ENCODE measurements around the gene CCR5.
A peak's percentile ranks its signal among the peaks of the same experiment; 100 is the strongest.

CCR5 gene

GRCh38 chr3:46350262-46350565 lies 20.5 kb upstream of the CCR5 start:
- H3K79me1 ChIP-seq (ENCODE audit: low read depth, low read length): no peaks in the 10 kb centered on the region
- no peaks in the 10 kb centered on the region for H3K36me3 ChIP-seq (replicated peaks in 1 of 2; ENCODE audit: control insufficient read depth in 2 of 2, insufficient read depth in 2 of 2, low read length in 2 of 2)
- no peak overlapping the region for H2BK120ac ChIP-seq (ENCODE audit: low read depth, low read length)
- no peaks in the 10 kb centered on the region for H3K27me3 ChIP-seq (ENCODE audit: control insufficient read depth in 3 of 3, insufficient read depth in 3 of 3, low read depth in 1 of 3, low read length in 3 of 3)
- H3K27ac ChIP-seq (replicated peaks; ENCODE audit: low read length): no peak overlapping the region
- H3K4ac ChIP-seq (ENCODE audit: low read length): no peak overlapping the region
- no peak overlapping the region for H2BK12ac ChIP-seq (ENCODE audit: low read length)
- no peak overlapping the region for H3K4me3 ChIP-seq (ENCODE audit: low read length in 2 of 2)
- H3K23ac ChIP-seq (ENCODE audit: low read depth, low read length, poor library complexity): no peak overlapping the region
- H4K91ac ChIP-seq (ENCODE audit: low read depth, low read length, poor library complexity): no peak overlapping the region
- H3K18ac ChIP-seq (ENCODE audit: low read length): no peak overlapping the region
- H2AK5ac ChIP-seq (ENCODE audit: low read depth, low read length): no peak overlapping the region
- no peak overlapping the region for H3K14ac ChIP-seq (ENCODE audit: low read length)
- no peak overlapping the region for H4K8ac ChIP-seq (ENCODE audit: low read depth, low read length)
- H2BK5ac ChIP-seq (ENCODE audit: low read length): no peak overlapping the region
- no peak overlapping the region for H3K9ac ChIP-seq (ENCODE audit: low read depth, low read length, poor library complexity)
- H3K4me1 ChIP-seq (ENCODE audit: control insufficient read depth in 2 of 2, insufficient read depth in 1 of 2, low read depth in 1 of 2, low read length in 2 of 2): no peaks in the 10 kb centered on the region
- no peak overlapping the region for H2BK15ac ChIP-seq (ENCODE audit: low read length)
- no peak for DNase-seq (ENCODE audit: low spot score)
- no peak overlapping the region for H2AFZ ChIP-seq (ENCODE audit: low read length)
- WGBS, 2 donors (ENCODE audit: extremely low coverage in 2 of 2, insufficient read length in 2 of 2, insufficient replicate concordance in 1 of 2): no CpG with 5 or more reads among the region's 1 CpG
- H3K4me2 ChIP-seq (ENCODE audit: insufficient read depth, low read length, poor library complexity, severe bottlenecking): no peak overlapping the region
- no peaks in the 10 kb centered on the region for H3K9me3 ChIP-seq (replicated peaks in 1 of 2; ENCODE audit: control insufficient read depth in 2 of 2, insufficient read depth in 1 of 2, low read depth in 1 of 2, low read length in 2 of 2)

- H2BK15ac ChIP-seq (ENCODE audit: low read length): no peak overlapping the region
- WGBS, 2 donors (ENCODE audit: extremely low coverage in 2 of 2, insufficient read length in 2 of 2, insufficient replicate concordance in 1 of 2): no CpG with 5 or more reads among the region's 3 CpGs
- no peak overlapping the region for H2BK5ac ChIP-seq (ENCODE audit: low read length)
- H2AFZ ChIP-seq (ENCODE audit: low read length): no peak overlapping the region
- H2AK5ac ChIP-seq (ENCODE audit: low read depth, low read length): no peak overlapping the region
- H3K18ac ChIP-seq (ENCODE audit: low read length): no peak overlapping the region
- no peak overlapping the region for H3K14ac ChIP-seq (ENCODE audit: low read length)
- H3K36me3 ChIP-seq (replicated peaks in 1 of 2; ENCODE audit: control insufficient read depth in 2 of 2, insufficient read depth in 2 of 2, low read length in 2 of 2): no peaks in the 10 kb centered on the region
- H2BK120ac ChIP-seq (ENCODE audit: low read depth, low read length): no peak overlapping the region
- no peak overlapping the region for H3K4me2 ChIP-seq (ENCODE audit: insufficient read depth, low read length, poor library complexity, severe bottlenecking)
- no peaks in the 10 kb centered on the region for H3K9me3 ChIP-seq (replicated peaks in 1 of 2; ENCODE audit: control insufficient read depth in 2 of 2, insufficient read depth in 1 of 2, low read depth in 1 of 2, low read length in 2 of 2)
- no peaks in the 10 kb centered on the region for H3K79me1 ChIP-seq (ENCODE audit: low read depth, low read length)
- H3K27ac ChIP-seq (replicated peaks; ENCODE audit: low read length): no peak overlapping the region
- no peak overlapping the region for H3K4me3 ChIP-seq (ENCODE audit: low read length in 2 of 2)
- no peak overlapping the region for H3K9ac ChIP-seq (ENCODE audit: low read depth, low read length, poor library complexity)
- no peak overlapping the region for H4K91ac ChIP-seq (ENCODE audit: low read depth, low read length, poor library complexity)
- no peak overlapping the region for H3K4ac ChIP-seq (ENCODE audit: low read length)
- peaks cover 0 to 7% (median 0%) of the 10 kb centered on the region in 3 experiments for H3K27me3 ChIP-seq (ENCODE audit: control insufficient read depth in 3 of 3, insufficient read depth in 3 of 3, low read depth in 1 of 3, low read length in 3 of 3)
- no peak overlapping the region for H4K8ac ChIP-seq (ENCODE audit: low read depth, low read length)
- no peak for DNase-seq (ENCODE audit: low spot score)
- H2BK12ac ChIP-seq (ENCODE audit: low read length): no peak overlapping the region
- H3K23ac ChIP-seq (ENCODE audit: low read depth, low read length, poor library complexity): no peak overlapping the region
- H3K4me1 ChIP-seq (ENCODE audit: control insufficient read depth in 2 of 2, insufficient read depth in 1 of 2, low read depth in 1 of 2, low read length in 2 of 2): no peaks in the 10 kb centered on the region
Observed at GRCh38 chr3:46351646-46352045, 19.1 kb upstream of the CCR5 start.

- no peaks in the 10 kb centered on the region for H3K79me1 ChIP-seq (ENCODE audit: low read depth, low read length)
- no peak overlapping the region for H3K18ac ChIP-seq (ENCODE audit: low read length)
- no peak overlapping the region for H2BK5ac ChIP-seq (ENCODE audit: low read length)
- H3K9me3 ChIP-seq (replicated peaks in 1 of 2; ENCODE audit: control insufficient read depth in 2 of 2, insufficient read depth in 1 of 2, low read depth in 1 of 2, low read length in 2 of 2): no peaks in the 10 kb centered on the region
- no peak overlapping the region for H3K4ac ChIP-seq (ENCODE audit: low read length)
- no peak overlapping the region for H2BK120ac ChIP-seq (ENCODE audit: low read depth, low read length)
- no peak overlapping the region for H3K14ac ChIP-seq (ENCODE audit: low read length)
- no peak overlapping the region for H2AFZ ChIP-seq (ENCODE audit: low read length)
- no peaks in the 10 kb centered on the region for H3K36me3 ChIP-seq (replicated peaks in 1 of 2; ENCODE audit: control insufficient read depth in 2 of 2, insufficient read depth in 2 of 2, low read length in 2 of 2)
- H2BK12ac ChIP-seq (ENCODE audit: low read length): no peak overlapping the region
- no peaks in the 10 kb centered on the region for H3K4me1 ChIP-seq (ENCODE audit: control insufficient read depth in 2 of 2, insufficient read depth in 1 of 2, low read depth in 1 of 2, low read length in 2 of 2)
- H3K27me3 ChIP-seq (ENCODE audit: control insufficient read depth in 3 of 3, insufficient read depth in 3 of 3, low read depth in 1 of 3, low read length in 3 of 3): peaks cover 0 to 7% (median 0%) of the 10 kb centered on the region in 3 experiments
- no peak overlapping the region for H3K4me2 ChIP-seq (ENCODE audit: insufficient read depth, low read length, poor library complexity, severe bottlenecking)
- no peak overlapping the region for H3K27ac ChIP-seq (replicated peaks; ENCODE audit: low read length)
- no peak overlapping the region for H4K8ac ChIP-seq (ENCODE audit: low read depth, low read length)
- H2AK5ac ChIP-seq (ENCODE audit: low read depth, low read length): no peak overlapping the region
- H3K4me3 ChIP-seq (ENCODE audit: low read length in 2 of 2): no peak overlapping the region
- H4K91ac ChIP-seq (ENCODE audit: low read depth, low read length, poor library complexity): no peak overlapping the region
- no peak overlapping the region for H3K23ac ChIP-seq (ENCODE audit: low read depth, low read length, poor library complexity)
- no CpG with 5 or more reads among the region's 4 CpGs for WGBS, 2 donors (ENCODE audit: extremely low coverage in 2 of 2, insufficient read length in 2 of 2, insufficient replicate concordance in 1 of 2)
- DNase-seq (ENCODE audit: low spot score): no peak
- no peak overlapping the region for H3K9ac ChIP-seq (ENCODE audit: low read depth, low read length, poor library complexity)
- H2BK15ac ChIP-seq (ENCODE audit: low read length): no peak overlapping the region
Observed at GRCh38 chr3:46353090-46353489, 17.7 kb upstream of the CCR5 start.

GRCh38 chr3:46353647-46354410 lies 16.9 kb upstream of the CCR5 start, which contains the start of gene CCR2:
TSS of gene CCR2 (plus strand) at chr3:46354111. CDS start at chr3:46357528, 3,417 bp downstream.
- Histone ChIP-seq H3K4me1 (ENCODE audit: control insufficient read depth in 2 of 2, insufficient read depth in 1 of 2, low read depth in 1 of 2, low read length in 2 of 2) (no peaks in the 10 kb centered on the region), H2BK15ac (ENCODE audit: low read length) (no peak within 1 kb of the TSS), H3K4me3 (ENCODE audit: low read length in 2 of 2) (no peak within 1 kb of the TSS), H2BK120ac (ENCODE audit: low read depth, low read length) (no peak within 1 kb of the TSS), H3K4ac (ENCODE audit: low read length) (no peak within 1 kb of the TSS), H2BK12ac (ENCODE audit: low read length) (no peak within 1 kb of the TSS), H3K9me3 (replicated peaks in 1 of 2; ENCODE audit: control insufficient read depth in 2 of 2, insufficient read depth in 1 of 2, low read depth in 1 of 2, low read length in 2 of 2) (no peaks in the 10 kb centered on the region), H4K91ac (ENCODE audit: low read depth, low read length, poor library complexity) (no peak within 1 kb of the TSS), H2AK5ac (ENCODE audit: low read depth, low read length) (no peak within 1 kb of the TSS), H3K18ac (ENCODE audit: low read length) (peak within 1 kb of the TSS; percentile 21), H3K27me3 (ENCODE audit: control insufficient read depth in 3 of 3, insufficient read depth in 3 of 3, low read depth in 1 of 3, low read length in 3 of 3) (peaks cover 0 to 10% (median 0%) of the 10 kb centered on the region in 3 experiments), H3K36me3 (replicated peaks in 1 of 2; ENCODE audit: control insufficient read depth in 2 of 2, insufficient read depth in 2 of 2, low read length in 2 of 2) (no peaks in the 10 kb centered on the region), H3K14ac (ENCODE audit: low read length) (no peak within 1 kb of the TSS), H3K9ac (ENCODE audit: low read depth, low read length, poor library complexity) (no peak within 1 kb of the TSS), H2BK5ac (ENCODE audit: low read length) (no peak within 1 kb of the TSS), H4K8ac (ENCODE audit: low read depth, low read length) (no peak within 1 kb of the TSS), H2AFZ (ENCODE audit: low read length) (no peak within 1 kb of the TSS), H3K79me1 (ENCODE audit: low read depth, low read length) (no peaks in the 10 kb centered on the region), H3K27ac (replicated peaks; ENCODE audit: low read length) (no peak within 1 kb of the TSS), H3K23ac (ENCODE audit: low read depth, low read length, poor library complexity) (no peak within 1 kb of the TSS), H3K4me2 (ENCODE audit: insufficient read depth, low read length, poor library complexity, severe bottlenecking) (no peak within 1 kb of the TSS)
- DNase-seq (ENCODE audit: low spot score): no peak
- WGBS, 2 donors (ENCODE audit: extremely low coverage in 2 of 2, insufficient read length in 2 of 2, insufficient replicate concordance in 1 of 2): no CpG with 5 or more reads among the region's 7 CpGs

Measured in neuronal stem cell (in vitro differentiated cells).